GM18909 (cell line): Measurements from ENCODE around the gene SERPINA5.

Experiments used
- ATAC-seq: cut with Tn5 transposase; IDR thresholded peaks from one replicate; pipeline ENCODE4 v1.9.1; 2021; ENCODE audit warnings: mild to moderate bottlenecking; ENCODE audit not compliant: unreplicated experiment, poor library complexity

Gene SERPINA5, protein sequence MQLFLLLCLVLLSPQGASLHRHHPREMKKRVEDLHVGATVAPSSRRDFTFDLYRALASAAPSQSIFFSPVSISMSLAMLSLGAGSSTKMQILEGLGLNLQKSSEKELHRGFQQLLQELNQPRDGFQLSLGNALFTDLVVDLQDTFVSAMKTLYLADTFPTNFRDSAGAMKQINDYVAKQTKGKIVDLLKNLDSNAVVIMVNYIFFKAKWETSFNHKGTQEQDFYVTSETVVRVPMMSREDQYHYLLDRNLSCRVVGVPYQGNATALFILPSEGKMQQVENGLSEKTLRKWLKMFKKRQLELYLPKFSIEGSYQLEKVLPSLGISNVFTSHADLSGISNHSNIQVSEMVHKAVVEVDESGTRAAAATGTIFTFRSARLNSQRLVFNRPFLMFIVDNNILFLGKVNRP

DNA sequence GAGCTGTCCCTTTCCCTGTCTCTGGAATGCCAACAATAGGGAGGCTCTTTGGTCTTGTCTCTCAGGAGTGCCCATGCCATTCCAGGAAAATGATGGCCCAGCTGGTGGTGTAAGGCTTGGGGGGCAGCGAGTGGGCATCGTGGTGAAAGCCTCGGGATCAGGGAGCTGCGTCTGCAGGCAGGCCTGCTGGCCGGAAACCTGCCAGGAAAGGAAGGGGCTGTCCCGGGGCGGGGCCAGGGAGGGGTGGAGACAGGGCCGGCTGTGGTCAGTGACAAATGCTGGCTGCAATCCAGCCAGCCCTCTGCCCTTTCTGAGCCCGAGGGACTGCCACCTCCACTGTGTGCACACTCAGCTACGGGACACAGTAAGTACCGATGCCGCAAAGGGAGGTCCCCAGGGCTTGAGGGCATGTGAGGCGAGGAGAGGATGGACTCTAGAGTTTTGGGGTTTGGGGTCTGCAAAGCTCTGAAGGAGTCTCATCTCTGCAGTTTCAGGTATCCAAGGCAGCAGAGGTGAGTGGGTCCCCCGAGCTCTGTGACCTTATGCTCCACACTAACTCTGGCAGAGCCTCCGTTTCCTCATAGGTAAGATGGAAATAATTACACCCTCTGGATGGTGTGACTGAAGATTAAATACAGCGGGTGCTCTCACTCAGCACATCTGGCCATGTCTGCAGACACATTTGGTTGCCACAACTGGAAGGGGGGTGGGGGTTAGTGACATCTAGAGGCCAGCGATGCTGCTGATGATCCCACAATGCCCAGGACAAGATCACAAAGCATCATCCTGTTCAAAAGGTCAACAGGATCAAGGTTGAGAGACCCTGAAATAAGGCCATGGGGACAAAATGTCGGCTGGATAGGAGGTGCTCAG lies at the start of gene SERPINA5:
Gene SERPINA5, plus strand, starts transcription at position 300 of the 873 bp plus-strand sequence. CDS start 5,937 bp downstream, outside the sequence.
- no peak for ATAC-seq

DNA sequence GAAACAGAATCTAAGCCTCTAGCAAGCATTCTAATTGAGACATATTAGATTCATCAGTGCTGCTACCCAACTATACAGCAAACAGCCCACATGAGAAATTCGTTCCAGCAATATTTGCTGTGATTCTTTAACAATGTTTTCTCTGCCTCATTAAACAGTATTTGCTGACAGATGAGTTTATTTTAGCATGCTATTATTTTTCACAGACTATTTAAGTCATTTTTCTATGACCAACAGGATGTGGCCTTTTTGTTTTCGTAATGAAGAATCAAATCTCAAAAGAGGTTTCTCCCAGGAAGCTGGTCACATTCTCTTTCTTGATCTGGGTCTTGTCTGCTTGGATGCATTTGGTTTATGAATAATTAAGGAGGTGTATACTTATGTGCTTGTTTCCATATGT lies 48.8 kb upstream of the SERPINA5 start:
- no peak for ATAC-seq

DNA sequence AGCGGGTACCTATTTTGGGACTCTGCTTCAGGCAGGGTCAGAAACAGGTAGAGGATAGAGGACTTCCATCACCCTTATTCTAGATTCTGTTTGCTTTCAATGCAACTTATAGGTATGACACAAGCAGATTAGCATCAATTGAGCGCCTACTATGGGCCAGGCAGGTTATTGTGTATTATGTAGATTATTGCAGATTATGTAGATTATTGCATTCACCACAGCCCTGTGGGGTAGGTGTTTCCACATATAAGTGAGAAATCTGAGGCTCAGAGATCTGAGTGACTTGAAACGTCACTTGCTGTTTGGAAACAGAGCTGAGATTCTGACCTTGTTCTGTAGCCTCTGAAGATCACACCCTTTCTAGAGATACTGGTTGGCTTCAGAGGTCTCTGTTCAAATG lies 45.7 kb upstream of the SERPINA5 start:
- ATAC-seq, result no peak

DNA sequence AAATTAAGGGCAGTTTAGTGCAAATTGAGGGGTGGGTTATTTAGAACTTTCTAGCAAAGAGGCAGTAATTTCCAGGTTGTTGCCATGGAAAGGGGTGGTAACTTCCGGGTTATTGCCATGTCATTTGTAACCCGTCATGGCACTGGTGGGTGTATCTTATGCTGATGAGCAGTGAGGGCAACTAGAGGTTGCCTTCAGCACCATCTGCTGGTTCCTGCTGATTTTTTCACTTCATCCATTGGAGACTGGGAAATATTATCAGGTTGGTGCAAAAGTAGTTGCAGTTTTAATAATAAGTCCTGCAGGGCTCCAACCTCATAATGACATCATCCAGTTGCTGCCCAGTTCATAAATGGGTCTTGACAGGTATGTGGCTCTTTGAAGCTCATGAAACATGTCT lies 44.4 kb upstream of the SERPINA5 start:
- no peak for ATAC-seq

DNA sequence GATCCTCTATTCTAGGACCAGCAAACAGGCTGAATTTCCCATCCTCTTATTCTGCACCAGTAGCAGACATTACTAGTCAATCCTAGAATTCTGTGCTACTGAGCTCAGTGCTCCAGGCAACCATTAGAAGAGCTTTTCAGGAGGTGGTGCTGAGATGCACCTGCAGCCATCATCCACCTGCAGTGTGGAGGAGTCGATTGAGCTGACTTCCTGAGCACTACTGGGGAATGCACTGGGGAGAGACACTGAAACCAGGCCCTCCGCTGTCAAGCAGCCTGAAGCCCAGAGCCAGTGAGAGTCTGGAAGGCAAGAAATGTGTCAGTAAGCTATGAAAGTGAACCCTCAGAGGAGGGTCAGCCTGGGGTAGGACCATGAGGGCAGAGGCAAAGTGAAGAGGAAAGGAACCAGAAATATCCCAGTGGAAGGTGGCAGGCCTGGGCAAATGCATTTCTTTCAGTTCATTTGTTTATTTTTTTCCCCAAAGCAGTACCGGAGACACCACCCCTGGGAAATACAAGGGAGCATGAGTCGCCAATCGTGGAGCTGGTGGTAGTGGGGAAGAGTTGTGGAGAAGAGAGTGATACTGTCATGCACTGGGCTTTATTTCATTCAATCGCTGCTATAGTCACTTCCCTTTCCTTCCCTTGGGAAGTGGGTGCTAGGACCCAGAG lies 43.0 kb upstream of the SERPINA5 start:
- ATAC-seq, result no peak

DNA sequence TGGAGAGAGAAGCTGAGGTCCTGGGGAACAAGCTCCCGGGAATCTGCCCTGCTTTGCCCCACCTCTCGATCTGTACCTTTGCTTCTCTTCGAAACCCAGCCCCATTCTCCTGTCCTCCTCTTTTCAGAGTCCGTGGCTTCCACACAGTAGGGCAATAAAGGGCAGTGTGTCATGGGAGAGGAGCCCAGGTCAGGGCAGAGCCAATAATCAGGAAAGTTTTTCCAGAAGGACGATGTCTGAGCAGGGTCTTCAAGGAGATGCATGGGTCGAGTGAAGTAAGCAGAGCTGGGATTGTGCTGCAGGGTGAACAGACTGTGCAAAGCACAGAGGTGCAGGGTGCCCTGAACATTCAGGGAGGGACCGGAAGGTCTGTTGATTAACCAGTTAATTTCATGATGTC lies 42.0 kb upstream of the SERPINA5 start:
- ATAC-seq, result no peak

DNA sequence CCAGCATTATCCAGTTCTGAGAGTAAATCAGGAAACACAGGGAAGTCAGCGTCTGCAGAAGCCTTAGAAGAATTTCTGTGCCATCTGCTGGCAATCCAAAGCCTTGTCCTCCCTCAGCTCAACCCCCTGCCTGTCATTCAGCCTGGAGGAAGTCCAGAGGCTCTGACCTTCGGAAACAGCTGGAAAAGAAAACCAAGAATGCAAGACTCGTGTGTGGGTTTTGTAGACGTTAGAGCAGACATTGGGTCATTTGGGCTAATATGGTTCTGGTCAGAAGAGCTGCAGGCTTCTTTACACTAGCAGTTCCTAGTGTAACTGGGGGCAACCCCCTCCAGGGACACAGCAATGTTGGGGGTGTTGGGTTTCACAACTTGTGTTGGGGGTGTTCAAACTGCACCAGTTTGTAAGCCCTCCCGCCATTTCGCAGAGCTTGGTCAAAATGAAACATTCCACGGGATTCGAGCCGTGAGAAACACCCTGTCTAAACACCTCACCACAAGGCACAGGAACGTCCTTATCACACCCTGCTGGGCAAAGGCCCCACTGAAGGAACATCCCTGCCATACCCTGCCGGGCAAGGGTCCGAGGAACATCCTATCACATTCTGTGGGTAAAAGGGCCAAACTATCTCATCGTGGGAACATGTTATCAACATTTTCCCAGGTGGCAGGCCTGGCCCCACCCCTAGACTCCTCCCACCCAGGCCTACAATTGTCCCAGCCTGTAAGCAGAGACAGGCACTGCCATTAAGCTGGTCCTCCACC lies 41.0 kb upstream of the SERPINA5 start:
- no peak for ATAC-seq

DNA sequence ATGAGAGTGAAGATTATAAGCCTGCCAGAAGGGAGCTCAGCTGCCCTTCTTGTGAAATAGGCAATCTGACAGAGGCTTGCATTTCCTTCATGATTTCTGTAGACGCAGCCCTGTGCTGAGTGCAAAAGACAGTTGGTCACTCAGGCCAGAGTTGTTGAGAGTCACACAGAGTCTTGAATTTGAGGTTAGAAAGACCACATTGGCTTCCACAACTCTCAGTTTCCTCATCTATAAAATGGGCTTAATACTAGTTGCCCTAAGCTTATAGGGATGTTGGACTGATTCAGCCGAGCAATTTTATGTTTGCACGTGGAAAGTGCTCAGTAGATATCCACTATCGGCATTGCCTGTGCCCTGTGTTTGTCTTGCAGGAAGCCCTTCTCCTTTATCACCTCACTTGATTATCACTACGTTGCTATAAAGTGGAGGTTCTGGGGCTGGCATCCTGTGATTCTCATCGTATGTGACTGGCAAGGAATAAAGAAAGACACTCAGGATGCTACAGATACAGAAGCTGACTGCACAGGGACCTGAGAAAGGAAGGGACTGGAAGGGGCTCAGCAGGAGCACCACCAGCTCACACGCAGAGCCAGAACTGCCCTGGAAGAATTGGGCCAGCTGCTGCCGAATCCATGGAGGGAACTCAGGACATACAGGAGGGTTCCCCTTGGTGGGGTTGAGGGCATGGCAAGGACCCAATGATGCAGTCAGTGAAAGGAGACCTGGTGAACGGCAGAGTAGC lies 39.8 kb upstream of the SERPINA5 start:
- no peak for ATAC-seq

DNA sequence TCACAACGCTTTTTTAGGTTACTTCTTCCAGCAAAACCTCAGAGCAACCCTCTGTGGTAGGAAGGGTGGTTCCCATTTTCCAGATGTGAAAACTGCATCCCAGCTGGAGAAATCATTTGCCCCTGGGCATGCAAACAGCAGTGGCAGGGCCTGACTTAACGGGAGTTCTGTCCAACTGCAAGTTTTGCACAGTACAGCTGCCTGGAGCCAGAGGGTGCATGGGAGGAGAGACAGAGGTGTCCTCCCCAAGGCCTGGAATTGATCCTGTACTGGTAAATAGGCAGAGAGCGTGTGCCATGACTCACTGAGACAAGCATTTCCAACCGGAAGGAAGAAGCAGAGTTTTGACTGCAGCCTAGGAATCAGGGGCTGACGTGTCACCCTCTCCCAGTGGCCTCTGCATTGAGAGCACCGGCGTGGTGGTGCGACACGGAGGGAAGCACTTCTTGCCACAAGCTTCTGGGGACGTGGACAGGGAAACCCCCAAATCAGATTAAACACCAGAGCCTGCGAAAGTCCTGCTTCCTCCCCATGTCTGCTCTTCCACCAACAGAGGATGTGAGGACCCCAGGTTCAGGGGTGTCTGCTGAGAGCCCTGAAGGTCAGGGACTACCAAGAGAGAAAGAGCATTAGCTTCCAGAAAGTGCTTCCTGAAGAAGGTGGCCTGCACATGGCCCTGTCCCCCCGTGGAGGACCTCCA lies 39.0 kb upstream of the SERPINA5 start:
- ATAC-seq, result no peak

DNA sequence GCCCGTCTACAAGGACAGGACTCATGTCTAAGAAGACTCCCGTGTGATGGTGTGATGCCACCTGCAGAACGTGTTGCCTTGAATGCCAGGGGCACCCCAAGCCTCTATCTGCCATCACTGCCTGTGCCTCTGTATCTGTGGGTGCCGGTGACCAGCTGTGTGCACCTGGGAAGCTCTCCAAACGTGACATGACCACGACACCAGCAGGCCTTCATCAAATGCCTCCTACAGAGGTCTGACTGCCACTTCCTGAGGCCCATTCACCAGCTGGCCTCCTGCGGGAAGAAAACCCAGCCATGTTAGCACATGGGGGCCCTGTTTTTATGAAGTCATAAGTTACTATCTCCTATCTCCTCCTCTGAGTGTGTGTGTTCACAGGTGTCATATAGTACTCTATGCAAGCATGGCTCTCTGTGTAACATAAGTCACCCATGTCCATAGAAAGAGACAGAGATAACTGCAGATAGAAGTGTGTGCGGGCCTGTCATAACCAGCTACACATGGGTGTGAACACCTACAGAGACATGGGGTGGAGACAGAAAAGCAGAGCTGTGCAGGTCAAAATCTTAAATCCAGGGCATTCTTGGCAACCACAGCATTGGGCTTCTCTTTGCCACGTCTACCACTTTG lies 38.3 kb upstream of the SERPINA5 start:
- no peak for ATAC-seq

DNA sequence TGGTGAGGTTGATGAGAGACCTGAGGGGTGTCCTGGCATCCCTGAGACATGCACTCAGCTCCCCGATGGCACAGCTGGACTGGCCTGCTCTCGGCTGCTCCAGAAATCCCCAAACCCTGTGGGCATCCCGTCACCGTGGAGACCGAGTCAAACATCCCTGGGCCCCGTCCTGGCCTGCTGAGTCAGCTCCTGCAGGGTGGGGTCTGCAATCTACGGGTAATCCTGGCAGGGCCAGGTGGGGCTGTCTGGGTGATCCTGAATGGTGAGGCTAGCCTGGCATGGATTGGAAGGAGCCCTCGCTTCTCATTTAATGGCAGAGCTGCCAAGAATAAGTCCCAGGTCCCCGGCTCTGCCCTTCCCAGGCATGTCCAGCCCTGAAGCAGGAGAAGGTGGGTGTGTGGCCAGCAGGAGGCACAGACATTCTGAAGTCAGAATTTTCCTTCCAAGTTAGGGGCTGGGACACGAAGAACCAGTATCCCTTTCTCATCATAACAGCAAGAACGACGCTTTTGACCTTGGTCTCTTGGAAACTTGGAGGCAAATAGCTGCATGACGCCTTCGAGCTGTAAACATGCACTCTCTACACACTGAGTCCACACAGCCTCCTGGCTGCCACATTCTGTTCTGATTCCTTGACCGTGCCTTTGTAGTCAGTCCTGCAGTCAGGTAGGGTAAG lies 37.6 kb upstream of the SERPINA5 start:
- no peak for ATAC-seq

DNA sequence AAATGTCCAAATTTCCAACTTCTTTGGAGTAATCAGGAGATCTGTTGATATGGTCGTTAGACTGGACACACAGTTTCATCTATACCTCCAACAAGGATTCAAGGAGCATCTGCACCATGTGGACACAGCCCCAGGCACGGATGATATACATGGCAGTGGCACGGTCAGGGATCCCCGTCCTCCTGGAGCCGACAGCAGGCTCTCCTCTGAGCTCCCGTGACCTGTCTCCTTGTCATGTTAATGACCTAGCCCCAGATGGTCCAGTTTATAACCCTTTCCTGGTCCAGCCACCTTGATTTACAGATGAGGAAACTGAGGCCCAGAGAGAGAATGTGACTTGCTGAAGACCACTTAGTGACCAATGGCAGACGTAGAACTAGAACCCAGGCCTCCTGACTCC lies 36.5 kb upstream of the SERPINA5 start:
- no peak for ATAC-seq

DNA sequence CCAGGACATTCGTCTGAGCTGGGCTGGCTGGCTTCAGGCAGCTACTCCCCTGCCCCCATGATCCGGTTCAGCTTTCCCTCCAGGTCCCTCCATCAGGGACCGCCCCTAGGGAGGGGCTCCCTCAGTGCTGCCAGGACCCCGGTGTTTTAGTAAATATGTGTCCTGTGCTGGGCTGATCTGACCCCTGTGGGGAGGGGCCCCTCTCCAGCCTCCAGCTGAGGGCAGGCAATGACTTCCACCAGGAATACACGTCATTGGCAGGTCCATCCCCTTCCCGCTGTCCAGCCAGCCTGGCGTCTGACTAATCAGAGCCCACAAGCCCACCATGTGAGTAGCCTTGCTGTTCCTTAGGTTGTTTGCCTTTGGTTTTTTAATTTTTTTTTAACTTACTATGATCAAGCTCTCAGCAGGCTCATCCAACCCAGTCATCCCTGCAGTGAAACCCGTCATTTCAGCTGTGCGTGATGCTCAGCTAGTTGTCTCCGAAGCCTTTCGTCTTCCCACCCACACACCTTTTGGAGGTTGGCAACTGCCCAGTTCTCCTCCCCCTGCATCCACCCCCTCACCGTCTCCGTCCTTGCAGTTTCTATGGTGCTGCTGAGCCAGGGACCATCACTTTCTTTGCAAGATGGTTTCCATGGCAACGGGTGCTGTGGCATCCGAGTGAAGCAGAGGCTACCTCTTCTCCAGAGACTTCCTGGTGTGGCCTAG lies 35.9 kb upstream of the SERPINA5 start:
- no peak for ATAC-seq

DNA sequence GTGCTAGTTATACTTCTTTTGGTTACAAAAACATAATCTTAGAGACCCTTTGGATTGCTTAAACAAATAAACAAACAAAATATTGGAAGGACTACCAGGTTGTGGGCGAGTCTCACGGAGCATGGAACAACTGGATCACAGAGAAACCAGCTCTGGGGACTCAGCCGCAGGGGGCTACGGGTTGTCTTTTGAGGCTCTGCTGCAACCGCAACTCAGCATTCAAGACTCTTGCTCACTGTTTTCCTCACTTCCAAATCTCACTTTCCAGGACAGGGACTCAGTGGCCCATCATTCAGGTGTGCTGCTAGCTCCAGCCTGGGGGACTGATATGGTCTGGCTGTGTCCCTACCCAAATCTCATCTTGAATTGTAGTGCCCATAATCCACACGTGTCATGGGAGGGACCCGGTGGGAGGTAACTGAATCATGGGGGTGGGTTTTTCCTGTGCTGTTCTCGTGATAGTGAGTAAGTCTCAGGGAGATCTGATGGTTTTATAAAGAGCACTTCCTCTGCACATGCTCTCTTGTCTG lies 34.0 kb upstream of the SERPINA5 start:
- no peak for ATAC-seq

DNA sequence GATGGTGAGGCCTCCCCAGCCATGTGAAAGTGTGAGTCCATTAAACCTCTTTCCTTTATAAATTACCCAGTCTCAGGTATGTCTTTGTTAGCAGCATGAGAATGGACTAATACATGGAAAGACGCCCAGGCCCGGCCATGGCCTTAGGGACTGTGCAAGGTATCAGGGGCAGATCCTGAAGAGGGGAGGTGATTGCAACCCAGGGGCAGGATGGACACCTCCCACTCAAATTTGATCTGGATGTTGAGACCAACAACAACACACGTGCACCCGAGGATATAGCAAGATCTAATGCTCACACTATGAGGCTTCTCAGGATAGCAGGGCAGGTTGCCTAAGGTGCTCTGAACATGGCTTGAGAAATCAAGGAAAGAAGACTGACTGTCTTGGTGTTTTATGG lies 33.5 kb upstream of the SERPINA5 start:
- ATAC-seq, result no peak

DNA sequence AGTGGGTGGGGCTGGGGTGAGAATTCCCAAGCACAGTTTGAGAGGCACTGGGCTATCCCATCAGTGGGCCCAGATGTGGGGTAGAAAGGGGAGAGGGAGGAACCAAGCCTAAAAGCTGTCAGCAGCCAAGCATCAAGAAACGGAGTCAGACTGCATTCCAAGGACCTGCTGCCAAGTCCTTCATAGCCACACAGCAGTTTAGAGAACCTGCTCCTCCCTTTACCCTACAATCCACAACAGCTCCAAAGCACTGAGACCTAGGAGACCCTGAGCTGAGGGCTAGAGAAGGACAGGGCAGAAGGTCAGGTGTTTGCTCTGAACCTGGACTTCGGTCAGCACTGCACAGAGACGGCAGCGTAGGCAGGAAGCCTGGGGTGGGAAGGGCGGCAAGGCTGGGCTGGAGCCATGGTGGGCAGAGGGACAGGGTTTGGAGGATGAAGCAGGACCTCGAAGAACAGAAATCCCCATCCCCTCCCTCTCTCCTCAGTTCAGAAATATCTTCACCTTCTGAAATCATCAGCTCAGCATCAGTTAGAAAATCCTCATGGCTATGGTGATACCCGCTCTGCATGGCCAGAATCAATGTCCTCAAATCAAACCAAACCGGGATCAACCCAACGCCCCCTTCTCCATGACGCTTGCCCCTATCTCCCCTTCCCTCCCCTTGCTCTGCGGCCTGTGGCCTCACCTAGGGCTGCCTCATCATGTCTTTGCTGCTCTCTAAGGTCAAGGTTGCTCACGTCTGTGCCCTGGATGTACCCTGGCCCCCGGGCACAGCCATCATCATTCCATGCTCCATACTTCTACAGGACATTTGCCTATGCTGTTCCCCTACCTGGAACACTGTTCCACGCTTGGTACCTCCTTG lies 32.9 kb upstream of the SERPINA5 start:
- no peak for ATAC-seq
